Esophagus muscularis mucosa (tissue), 4 donors: ENCODE results near the gene STAU1.

Experiments used
- EP300 ChIP-seq: sonication (generic); formaldehyde crosslinking; IDR thresholded peaks from one replicate; pipeline ENCODE4 v1.6.1; 2017; ENCODE audit warnings: antibody characterized with exemption
- POLR2A ChIP-seq: fragments of 450-650 bp; IDR thresholded peaks from one replicate; pipeline ENCODE4 v1.6.1; 2017; ENCODE audit warnings: antibody characterized with exemption, moderate library complexity, mild to moderate bottlenecking, low read depth
- POLR2AphosphoS5 ChIP-seq, 2 donors: sonication (generic); formaldehyde crosslinking; IDR thresholded peaks; one replicate each; pipeline ENCODE4 v1.6.1; 2017; ENCODE audit warnings: antibody characterized with exemption in 2 of 2
- TF ChIP-seq, protein P1 (sequence below), 3 experiments: fragments of 200-600 bp in 2 of 3; fragments of 450-650 bp in 1 of 3; sonication (generic) in 2 of 3; IDR thresholded peaks; one replicate each; pipeline ENCODE4 v1.5.1; 2017 to 2019; ENCODE audit warnings: antibody characterized with exemption in 3 of 3, mild to moderate bottlenecking in 2 of 3, moderate library complexity in 1 of 3

DNA sequence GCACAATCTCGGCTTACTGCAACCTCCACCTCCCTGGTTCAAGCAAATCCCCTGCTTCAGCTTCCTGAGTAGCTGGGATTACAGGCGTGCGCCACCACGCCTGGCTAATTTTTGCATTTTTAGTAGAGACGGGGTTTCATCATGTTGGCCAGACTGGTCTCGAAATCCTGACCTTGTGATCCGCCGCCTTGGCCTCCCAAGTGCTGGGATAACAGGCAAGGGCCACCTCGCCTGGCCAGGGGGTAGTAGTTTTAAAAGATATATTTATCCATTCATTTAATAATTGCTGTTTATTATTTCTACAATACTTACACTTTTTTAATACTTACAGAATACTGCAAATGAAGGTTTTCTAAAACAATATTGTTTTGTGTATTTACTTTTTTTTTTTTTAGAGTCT, 15.6 kb upstream of the STAU1 start:
- TF ChIP-seq, protein P1, sequence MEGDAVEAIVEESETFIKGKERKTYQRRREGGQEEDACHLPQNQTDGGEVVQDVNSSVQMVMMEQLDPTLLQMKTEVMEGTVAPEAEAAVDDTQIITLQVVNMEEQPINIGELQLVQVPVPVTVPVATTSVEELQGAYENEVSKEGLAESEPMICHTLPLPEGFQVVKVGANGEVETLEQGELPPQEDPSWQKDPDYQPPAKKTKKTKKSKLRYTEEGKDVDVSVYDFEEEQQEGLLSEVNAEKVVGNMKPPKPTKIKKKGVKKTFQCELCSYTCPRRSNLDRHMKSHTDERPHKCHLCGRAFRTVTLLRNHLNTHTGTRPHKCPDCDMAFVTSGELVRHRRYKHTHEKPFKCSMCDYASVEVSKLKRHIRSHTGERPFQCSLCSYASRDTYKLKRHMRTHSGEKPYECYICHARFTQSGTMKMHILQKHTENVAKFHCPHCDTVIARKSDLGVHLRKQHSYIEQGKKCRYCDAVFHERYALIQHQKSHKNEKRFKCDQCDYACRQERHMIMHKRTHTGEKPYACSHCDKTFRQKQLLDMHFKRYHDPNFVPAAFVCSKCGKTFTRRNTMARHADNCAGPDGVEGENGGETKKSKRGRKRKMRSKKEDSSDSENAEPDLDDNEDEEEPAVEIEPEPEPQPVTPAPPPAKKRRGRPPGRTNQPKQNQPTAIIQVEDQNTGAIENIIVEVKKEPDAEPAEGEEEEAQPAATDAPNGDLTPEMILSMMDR (IDR thresholded peaks at IDR 0.05), result no peak
- TF ChIP-seq POLR2A (no peak), POLR2AphosphoS5 (IDR thresholded peaks at IDR 0.05) (no peak), EP300 (no peak)
